ENCODE results near the gene ZNF718. TPM values are rescaled to one million over a fixed set of nuclear protein-coding genes. Genes with fewer than 3 reads are reported as not detected.
A peak's percentile ranks its signal among the peaks of the same experiment; 100 is the strongest.
"Not testable (repeated sequence)": the region's sequence is repeated elsewhere in the genome, so short reads cannot be mapped to it uniquely, and the experiment has no call there.

ZNF718 gene
- total RNA-seq (2022), result 14.6 and 15.2 TPM in 2 replicates
- Bru-seq, nascent RNA, result percentile 89 among the genes with signal in this experiment
- BruChase-seq, experiment 1, labeled RNA remaining after a 6-hour chase, result percentile 86 among the genes with signal in this experiment
- BruChase-seq, experiment 2, labeled RNA remaining after a 2-hour chase, result percentile 93 among the genes with signal in this experiment
- long read RNA-seq, partial matches to known transcripts, result 0 of 13 reads
- long read RNA-seq, other reads (novel, unspliced or antisense), result 8 of 13 reads

DNA sequence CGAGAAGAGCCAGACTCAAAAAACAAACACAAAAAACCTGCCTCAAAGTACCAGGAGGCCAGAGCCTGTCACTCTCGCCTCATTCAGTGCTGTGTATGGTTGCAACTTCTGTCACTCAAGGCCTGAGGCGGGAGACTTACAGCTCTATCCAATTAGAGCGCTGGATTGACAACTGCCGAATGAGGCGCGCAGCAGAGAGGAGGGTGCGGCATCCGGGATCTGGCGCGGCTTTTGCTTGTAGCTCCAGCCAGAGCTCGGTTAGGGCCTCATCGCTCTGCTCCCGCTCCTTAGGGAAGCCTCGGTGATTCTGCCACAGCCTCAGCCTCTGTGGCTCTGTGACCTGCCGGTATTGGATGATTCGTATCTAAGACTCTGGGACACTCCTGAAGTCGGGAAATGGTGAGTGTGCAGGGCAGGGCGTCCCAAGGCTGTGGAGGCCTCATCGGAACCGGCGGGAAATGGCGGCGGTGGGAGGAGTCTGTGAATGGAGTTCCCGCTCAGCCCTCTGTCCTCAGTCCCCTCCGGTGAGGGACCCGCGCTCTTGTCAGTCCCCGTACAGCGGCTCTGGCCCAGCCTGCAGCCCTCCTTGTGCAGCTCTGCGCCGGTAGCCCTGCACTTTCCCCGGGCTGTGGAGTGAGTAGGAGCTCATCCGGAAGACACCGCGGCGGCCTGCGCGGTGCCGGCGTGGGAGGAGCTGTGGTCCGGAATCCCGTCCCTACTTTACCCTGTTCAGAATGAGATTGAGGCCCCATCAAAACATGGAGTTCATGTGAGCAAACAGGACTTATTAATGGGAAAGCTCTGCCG, at the start of gene ZNF718:
ZNF718 (plus strand) TSS at position 227 of the 807 bp plus-strand sequence; CDS start at position 397, 170 bp downstream.
- H3K9me3 Mint-ChIP-seq (ENCODE audit: low read depth, unreplicated experiment), result peaks cover 3% of the 10 kb centered on the region
- CTCF ChIA-PET, result interaction anchor here (0.7 kb wide), 1 partner anchor 213 kb away, joined by 7 read pairs; the partner anchor contains the start of gene ZNF141

DNA sequence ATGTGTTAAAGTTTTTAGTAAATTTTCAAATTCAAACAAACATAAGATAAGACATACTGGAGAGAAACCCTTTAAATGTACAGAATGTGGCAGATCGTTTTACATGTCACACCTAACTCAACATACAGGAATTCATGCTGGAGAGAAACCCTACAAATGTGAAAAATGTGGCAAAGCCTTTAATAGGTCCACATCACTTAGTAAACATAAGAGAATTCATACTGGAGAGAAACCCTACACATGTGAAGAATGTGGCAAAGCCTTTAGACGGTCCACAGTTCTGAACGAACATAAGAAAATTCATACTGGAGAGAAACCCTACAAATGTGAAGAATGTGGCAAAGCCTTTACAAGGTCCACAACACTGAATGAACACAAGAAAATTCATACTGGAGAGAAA, 38.4 kb upstream of the ZNF718 start:
- CTCF ChIA-PET, result no interaction called here
- Mint-ChIP-seq H3K36me3 (ENCODE audit: insufficient read depth, unreplicated experiment) (peaks cover 10% of the 10 kb centered on the region), H3K9me3 (ENCODE audit: low read depth, unreplicated experiment) (peaks cover 8% of the 10 kb centered on the region), H3K4me3 (ENCODE audit: low read depth, unreplicated experiment) (no peak overlapping the region), H3K27ac (ENCODE audit: unreplicated experiment) (no peak overlapping the region), H3K27me3 (ENCODE audit: unreplicated experiment) (no peaks in the 10 kb centered on the region), H3K4me1 (ENCODE audit: low read depth, unreplicated experiment) (no peaks in the 10 kb centered on the region)
- BruUV-seq (replicated peaks), result no TSS peak
- DNase-seq, result no peak
- TF ChIP-seq, protein P1, sequence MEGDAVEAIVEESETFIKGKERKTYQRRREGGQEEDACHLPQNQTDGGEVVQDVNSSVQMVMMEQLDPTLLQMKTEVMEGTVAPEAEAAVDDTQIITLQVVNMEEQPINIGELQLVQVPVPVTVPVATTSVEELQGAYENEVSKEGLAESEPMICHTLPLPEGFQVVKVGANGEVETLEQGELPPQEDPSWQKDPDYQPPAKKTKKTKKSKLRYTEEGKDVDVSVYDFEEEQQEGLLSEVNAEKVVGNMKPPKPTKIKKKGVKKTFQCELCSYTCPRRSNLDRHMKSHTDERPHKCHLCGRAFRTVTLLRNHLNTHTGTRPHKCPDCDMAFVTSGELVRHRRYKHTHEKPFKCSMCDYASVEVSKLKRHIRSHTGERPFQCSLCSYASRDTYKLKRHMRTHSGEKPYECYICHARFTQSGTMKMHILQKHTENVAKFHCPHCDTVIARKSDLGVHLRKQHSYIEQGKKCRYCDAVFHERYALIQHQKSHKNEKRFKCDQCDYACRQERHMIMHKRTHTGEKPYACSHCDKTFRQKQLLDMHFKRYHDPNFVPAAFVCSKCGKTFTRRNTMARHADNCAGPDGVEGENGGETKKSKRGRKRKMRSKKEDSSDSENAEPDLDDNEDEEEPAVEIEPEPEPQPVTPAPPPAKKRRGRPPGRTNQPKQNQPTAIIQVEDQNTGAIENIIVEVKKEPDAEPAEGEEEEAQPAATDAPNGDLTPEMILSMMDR (IDR thresholded peaks at IDR 0.05; ENCODE audit: unreplicated experiment), result no peak
- intact Hi-C loops (cut with micrococcal nuclease; ENCODE audit: unreplicated experiment), result no loop called here

More for the DNA sequence above, at the start of gene ZNF718:
- TF ChIP-seq, protein P1 (IDR thresholded peaks at IDR 0.05; ENCODE audit: unreplicated experiment), result no peak
- intact Hi-C loops (cut with micrococcal nuclease; ENCODE audit: unreplicated experiment), result no loop called here
- H3K27me3 Mint-ChIP-seq (ENCODE audit: unreplicated experiment), result no peaks in the 10 kb centered on the region
- peak; percentile 87 for DNase-seq
- no peaks in the 10 kb centered on the region for H3K4me1 Mint-ChIP-seq (ENCODE audit: low read depth, unreplicated experiment)
- H3K36me3 Mint-ChIP-seq (ENCODE audit: insufficient read depth, unreplicated experiment), result peaks cover 40% of the 10 kb centered on the region
- BruUV-seq (replicated peaks), result TSS peak; percentile 31
- peak within 1 kb of the TSS; percentile 94 for H3K4me3 Mint-ChIP-seq (ENCODE audit: low read depth, unreplicated experiment)
- H3K27ac Mint-ChIP-seq (ENCODE audit: unreplicated experiment), result peak within 1 kb of the TSS; percentile 94

- CTCF ChIA-PET, result interaction anchor here (0.7 kb wide), 1 partner anchor 73 kb away, joined by 3 read pairs; no protein-coding TSS in a partner anchor
- H3K36me3 Mint-ChIP-seq (ENCODE audit: insufficient read depth, unreplicated experiment); H3K27ac Mint-ChIP-seq (ENCODE audit: unreplicated experiment); H3K4me3 Mint-ChIP-seq (ENCODE audit: low read depth, unreplicated experiment); H3K27me3 Mint-ChIP-seq (ENCODE audit: unreplicated experiment); intact Hi-C loops (cut with micrococcal nuclease; ENCODE audit: unreplicated experiment); BruUV-seq (replicated peaks); H3K4me1 Mint-ChIP-seq (ENCODE audit: low read depth, unreplicated experiment); DNase-seq; H3K9me3 Mint-ChIP-seq (ENCODE audit: low read depth, unreplicated experiment): not testable (repeated sequence)
Measured at GRCh38 chr4:86559-87324, 37.6 kb upstream of the ZNF718 start.

DNA sequence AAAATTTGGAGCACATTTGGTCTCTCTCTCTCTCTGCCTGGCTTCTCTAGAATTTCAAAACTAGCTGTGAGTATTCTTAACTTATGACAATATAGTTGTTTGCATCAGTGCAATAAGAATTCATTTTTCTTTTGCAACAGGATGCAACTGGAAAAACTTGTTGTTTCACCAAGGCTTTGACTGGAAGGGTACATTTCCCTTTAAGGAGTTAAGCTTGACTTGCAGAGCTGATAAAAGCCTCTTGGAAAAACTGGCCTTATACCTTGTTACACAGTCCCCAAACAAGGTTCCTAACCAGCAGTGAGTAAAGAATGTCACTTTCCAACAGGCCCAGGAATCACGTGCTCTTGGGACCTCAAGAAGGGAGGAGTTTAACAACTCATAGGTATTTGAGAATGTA, 25.9 kb upstream of the ZNF718 start:
- BruUV-seq (replicated peaks), result no TSS peak
- peaks cover 10% of the 10 kb centered on the region for H3K9me3 Mint-ChIP-seq (ENCODE audit: low read depth, unreplicated experiment)

More for the DNA sequence above, 25.9 kb upstream of the ZNF718 start:
- intact Hi-C loops (cut with micrococcal nuclease; ENCODE audit: unreplicated experiment), result no loop called here
- Mint-ChIP-seq H3K27ac (ENCODE audit: unreplicated experiment) (no peak overlapping the region), H3K4me3 (ENCODE audit: low read depth, unreplicated experiment) (no peak overlapping the region), H3K36me3 (ENCODE audit: insufficient read depth, unreplicated experiment) (peaks cover 5% of the 10 kb centered on the region), H3K27me3 (ENCODE audit: unreplicated experiment) (no peaks in the 10 kb centered on the region), H3K4me1 (ENCODE audit: low read depth, unreplicated experiment) (no peaks in the 10 kb centered on the region)
- TF ChIP-seq, protein P1 (IDR thresholded peaks at IDR 0.05; ENCODE audit: unreplicated experiment), result no peak
- CTCF ChIA-PET, result no interaction called here
- no peak for DNase-seq

Data from Calu3 (cell line).